ENCODE results near the gene GPR65. TPM values are rescaled to one million over a fixed set of nuclear protein-coding genes. Genes with fewer than 3 reads are reported as not detected.
"Not testable (repeated sequence)": the region's sequence is repeated elsewhere in the genome, so short reads cannot be mapped to it uniquely, and the experiment has no call there.

Gene GPR65
- total and polyA plus RNA-seq, 2 donors (not counting 1 experiment from before 2014, with no cell fraction given): 8.7 to 13.4 TPM

- no peak overlapping the region for H3K27ac Mint-ChIP-seq
- WGBS (ENCODE audit: insufficient coverage): no CpG with 5 or more reads among the region's 3 CpGs
- Histone ChIP-seq H4K20me1 (ENCODE audit: control insufficient read depth, insufficient read depth, low read length, poor library complexity, severe bottlenecking) (no peaks in the 10 kb centered on the region), H2AFZ (ENCODE audit: insufficient read depth, low read depth, low read length, poor library complexity, severe bottlenecking) (no peak overlapping the region), H3K4me1 (ENCODE audit: control insufficient read depth in 2 of 2, insufficient read depth in 2 of 2, low read length in 2 of 2) (peaks cover 11 to 12% of the 10 kb centered on the region in 2 donors), H3K36me3 (replicated peaks in 1 of 2; ENCODE audit: control extremely low read depth in 1 of 2, control insufficient read depth in 1 of 2, extremely low read depth in 1 of 2, insufficient read depth in 2 of 2, low read length in 1 of 2) (no peaks in the 10 kb centered on the region), H3K9me3 (ENCODE audit: control extremely low read depth in 1 of 3, control insufficient read depth in 2 of 3, insufficient read depth in 1 of 3, low read length in 2 of 3) (no peaks in the 10 kb centered on the region), H3K79me2 (ENCODE audit: control insufficient read depth, insufficient read depth, low read length) (no peaks in the 10 kb centered on the region), H3K4me2 (replicated peaks; ENCODE audit: low read depth, low read length, poor library complexity, severe bottlenecking) (peak overlapping the region; percentile 10), H3K27me3 (replicated peaks in 1 of 4; ENCODE audit: control extremely low read depth in 1 of 4, control insufficient read depth in 3 of 4, insufficient read depth in 4 of 4, low read length in 3 of 4) (no peaks in the 10 kb centered on the region), H3K4me3 (ENCODE audit: control extremely low read depth in 1 of 5, extremely low read depth in 1 of 5, insufficient read depth in 1 of 5, low read depth in 2 of 5, low read length in 4 of 5) (no peak overlapping the region), H3K27ac (ENCODE audit: low read length in 2 of 2) (no peak overlapping the region), H3K9ac (ENCODE audit: low read length) (no peak overlapping the region)
- H3K4me1 Mint-ChIP-seq: peaks cover 21% of the 10 kb centered on the region
- POLR2A ChIA-PET: no interaction called here
- H3K27me3 Mint-ChIP-seq: no peaks in the 10 kb centered on the region
- no peak overlapping the region for H3K4me3 Mint-ChIP-seq
- no peaks in the 10 kb centered on the region for H3K9me3 Mint-ChIP-seq (ENCODE audit: insufficient read depth)
- CTCF ChIA-PET: no interaction called here
- ATAC-seq (ENCODE audit: low read depth) (no peak), DNase-seq (no peak)
- no peak for TF ChIP-seq EZH2 (IDR thresholded peaks at IDR 0.05; ENCODE audit: borderline replicate concordance, insufficient read depth, low read depth, low read length, poor library complexity, severe bottlenecking)
- no peak for TF ChIP-seq CTCF (IDR thresholded peaks at IDR 0.05)
- intact Hi-C loops (cut with micrococcal nuclease): no loop called here
Measured at GRCh38 chr14:88023658-88024187, 18.8 kb downstream of the GPR65 start.

GRCh38 chr14:88024252-88025086 lies 19.5 kb downstream of the GPR65 start:
- peaks cover 21% of the 10 kb centered on the region for H3K4me1 Mint-ChIP-seq
- H2AFZ ChIP-seq (ENCODE audit: insufficient read depth, low read depth, low read length, poor library complexity, severe bottlenecking); POLR2A ChIA-PET; H3K4me3 Mint-ChIP-seq; H4K20me1 ChIP-seq (ENCODE audit: control insufficient read depth, insufficient read depth, low read length, poor library complexity, severe bottlenecking); H3K9ac ChIP-seq (ENCODE audit: low read length); CTCF ChIA-PET; H3K36me3 ChIP-seq (replicated peaks in 1 of 2; ENCODE audit: control extremely low read depth in 1 of 2, control insufficient read depth in 1 of 2, extremely low read depth in 1 of 2, insufficient read depth in 2 of 2, low read length in 1 of 2); H3K9me3 ChIP-seq (ENCODE audit: control extremely low read depth in 1 of 3, control insufficient read depth in 2 of 3, insufficient read depth in 1 of 3, low read length in 2 of 3); ATAC-seq (ENCODE audit: low read depth); H3K27ac Mint-ChIP-seq; H3K27me3 Mint-ChIP-seq; intact Hi-C loops (cut with micrococcal nuclease); H3K79me2 ChIP-seq (ENCODE audit: control insufficient read depth, insufficient read depth, low read length); H3K4me3 ChIP-seq (ENCODE audit: control extremely low read depth in 1 of 5, extremely low read depth in 1 of 5, insufficient read depth in 1 of 5, low read depth in 2 of 5, low read length in 4 of 5); H3K9me3 Mint-ChIP-seq (ENCODE audit: insufficient read depth); H3K27me3 ChIP-seq (replicated peaks in 1 of 4; ENCODE audit: control extremely low read depth in 1 of 4, control insufficient read depth in 3 of 4, insufficient read depth in 4 of 4, low read length in 3 of 4); H3K27ac ChIP-seq (ENCODE audit: low read length in 2 of 2); DNase-seq; H3K4me2 ChIP-seq (replicated peaks; ENCODE audit: low read depth, low read length, poor library complexity, severe bottlenecking): not testable (repeated sequence)
- peaks cover 11 to 12% of the 10 kb centered on the region in 2 donors for H3K4me1 ChIP-seq (ENCODE audit: control insufficient read depth in 2 of 2, insufficient read depth in 2 of 2, low read length in 2 of 2)
- 96% methylated on average over 3 of the region's 11 CpGs for WGBS (ENCODE audit: insufficient coverage)

Data from B cell (primary cell).